Choroid plexus epithelial cell (primary cell): Measurements from ENCODE around the gene KRT72.

Experiments
- DNase-seq: peaks from one replicate; pipeline ENCODE4 v3.0.0-alpha.2; 2010; ENCODE audit warnings: low read depth
- H3K4me3 ChIP-seq: 2 replicates; pipeline ENCODE4 v1.5.1; 2011; ENCODE audit warnings: low read depth, mild to moderate bottlenecking, control low read depth, low read length, moderate library complexity
- TF ChIP-seq, protein P1 (sequence below): conservative IDR thresholded peaks from 2 replicates; pipeline ENCODE4 v1.5.1; 2011; ENCODE audit warnings: low read depth, mild to moderate bottlenecking, control low read depth, inconsistent platforms, low read length, moderate library complexity

KRT72 gene

DNA sequence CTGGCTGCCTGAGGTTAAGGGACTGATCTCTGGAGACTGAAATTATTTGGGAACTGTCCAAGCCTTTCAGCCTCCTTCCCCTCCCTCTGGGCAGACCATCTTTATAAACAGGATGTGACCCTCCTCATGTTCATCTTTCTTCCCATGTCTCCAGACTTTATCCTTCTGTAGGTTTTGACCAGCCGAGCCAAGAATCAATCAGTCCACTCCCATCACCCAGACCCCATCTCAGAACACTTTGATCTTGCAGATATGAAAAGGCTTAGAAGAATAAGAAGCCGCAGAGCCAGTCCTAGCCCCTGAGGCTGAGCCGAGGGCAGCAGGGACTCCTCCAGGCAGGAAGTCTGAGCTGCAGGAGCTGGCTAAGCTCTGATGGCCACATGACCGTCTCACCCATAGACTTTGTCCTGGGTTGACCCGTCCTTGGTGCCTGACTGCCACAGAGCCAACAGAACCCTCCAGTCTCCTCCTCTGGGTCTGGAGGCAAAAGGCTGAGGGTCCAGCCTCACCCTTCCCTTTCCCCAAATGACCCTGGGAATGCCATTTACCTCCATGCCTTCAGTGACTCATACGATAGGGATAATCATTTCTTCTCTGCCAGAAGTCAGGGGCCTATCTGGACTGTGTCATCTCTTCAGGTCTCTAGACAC, 49.9 kb downstream of the KRT72 start:
- no peak overlapping the region for H3K4me3 ChIP-seq
- DNase-seq, result peak; percentile 6
- TF ChIP-seq, protein P1, sequence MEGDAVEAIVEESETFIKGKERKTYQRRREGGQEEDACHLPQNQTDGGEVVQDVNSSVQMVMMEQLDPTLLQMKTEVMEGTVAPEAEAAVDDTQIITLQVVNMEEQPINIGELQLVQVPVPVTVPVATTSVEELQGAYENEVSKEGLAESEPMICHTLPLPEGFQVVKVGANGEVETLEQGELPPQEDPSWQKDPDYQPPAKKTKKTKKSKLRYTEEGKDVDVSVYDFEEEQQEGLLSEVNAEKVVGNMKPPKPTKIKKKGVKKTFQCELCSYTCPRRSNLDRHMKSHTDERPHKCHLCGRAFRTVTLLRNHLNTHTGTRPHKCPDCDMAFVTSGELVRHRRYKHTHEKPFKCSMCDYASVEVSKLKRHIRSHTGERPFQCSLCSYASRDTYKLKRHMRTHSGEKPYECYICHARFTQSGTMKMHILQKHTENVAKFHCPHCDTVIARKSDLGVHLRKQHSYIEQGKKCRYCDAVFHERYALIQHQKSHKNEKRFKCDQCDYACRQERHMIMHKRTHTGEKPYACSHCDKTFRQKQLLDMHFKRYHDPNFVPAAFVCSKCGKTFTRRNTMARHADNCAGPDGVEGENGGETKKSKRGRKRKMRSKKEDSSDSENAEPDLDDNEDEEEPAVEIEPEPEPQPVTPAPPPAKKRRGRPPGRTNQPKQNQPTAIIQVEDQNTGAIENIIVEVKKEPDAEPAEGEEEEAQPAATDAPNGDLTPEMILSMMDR, result no peak

DNA sequence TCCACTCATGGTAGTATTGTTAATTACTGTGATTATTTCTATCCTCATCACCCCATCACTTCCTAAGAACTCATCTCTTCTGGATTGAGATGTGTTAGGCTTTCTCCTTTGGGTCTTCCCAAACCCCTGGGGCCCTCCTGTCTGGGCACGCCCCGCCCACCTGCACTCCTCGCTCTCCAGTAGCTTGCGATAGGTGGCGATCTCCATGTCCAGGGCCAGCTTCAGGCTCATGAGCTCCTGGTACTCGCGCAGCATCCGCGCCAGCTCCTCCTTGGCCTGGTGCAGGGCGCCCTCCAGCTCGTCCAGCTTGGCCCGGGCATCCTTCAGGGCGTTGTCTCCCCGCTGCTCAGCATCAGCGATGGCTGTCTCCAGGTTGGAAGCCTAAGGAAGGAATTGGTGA, 55.1 kb downstream of the KRT72 start:
- H3K4me3 ChIP-seq, result no peak overlapping the region
- DNase-seq, result no peak
- TF ChIP-seq, protein P1, result no peak

DNA sequence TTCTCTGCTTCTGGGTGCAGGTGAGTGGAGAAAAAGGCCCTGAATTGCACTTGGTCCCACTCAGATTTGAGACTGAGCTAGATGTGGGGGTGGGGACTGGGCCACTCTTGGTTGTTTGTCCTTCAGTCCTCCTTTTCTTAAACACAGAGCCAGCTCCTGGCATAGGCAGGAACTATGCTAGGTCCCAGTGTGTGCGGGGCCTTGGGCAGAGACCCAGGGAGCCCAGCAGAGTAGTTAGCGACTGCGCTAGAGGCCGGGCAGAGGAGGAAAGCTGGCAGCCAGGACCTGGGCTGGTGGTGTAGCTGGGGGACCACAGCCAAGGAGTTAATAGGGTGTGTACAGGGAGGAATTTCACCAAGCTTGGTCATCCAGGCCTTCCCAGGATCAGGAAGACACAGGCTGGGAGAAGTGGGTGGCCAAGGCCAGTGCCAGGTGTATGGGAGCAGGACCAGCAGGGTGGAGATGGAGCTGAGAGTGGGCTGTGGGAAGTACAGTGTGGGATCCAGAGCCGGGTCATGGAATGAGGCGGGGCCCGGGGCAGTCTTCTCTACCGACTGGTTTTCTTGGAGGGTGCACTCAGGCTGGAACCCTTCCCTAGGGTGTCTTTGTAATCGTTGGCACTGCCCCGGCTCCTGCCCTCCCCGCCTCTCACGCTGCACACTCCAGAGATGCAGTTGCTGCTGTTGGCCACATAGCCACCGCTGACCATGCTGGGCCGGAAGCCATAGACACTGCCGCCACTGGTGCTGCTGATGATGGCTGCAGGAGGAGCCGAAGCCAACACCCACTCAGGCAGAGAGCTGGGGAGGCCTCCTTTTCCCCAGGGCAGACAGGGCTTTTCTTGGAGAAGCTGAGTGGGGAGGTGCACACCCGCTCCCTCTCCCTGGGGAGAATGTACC, 57.0 kb downstream of the KRT72 start:
- DNase-seq, result no peak
- no peak overlapping the region for H3K4me3 ChIP-seq
- TF ChIP-seq, protein P1, result no peak

DNA sequence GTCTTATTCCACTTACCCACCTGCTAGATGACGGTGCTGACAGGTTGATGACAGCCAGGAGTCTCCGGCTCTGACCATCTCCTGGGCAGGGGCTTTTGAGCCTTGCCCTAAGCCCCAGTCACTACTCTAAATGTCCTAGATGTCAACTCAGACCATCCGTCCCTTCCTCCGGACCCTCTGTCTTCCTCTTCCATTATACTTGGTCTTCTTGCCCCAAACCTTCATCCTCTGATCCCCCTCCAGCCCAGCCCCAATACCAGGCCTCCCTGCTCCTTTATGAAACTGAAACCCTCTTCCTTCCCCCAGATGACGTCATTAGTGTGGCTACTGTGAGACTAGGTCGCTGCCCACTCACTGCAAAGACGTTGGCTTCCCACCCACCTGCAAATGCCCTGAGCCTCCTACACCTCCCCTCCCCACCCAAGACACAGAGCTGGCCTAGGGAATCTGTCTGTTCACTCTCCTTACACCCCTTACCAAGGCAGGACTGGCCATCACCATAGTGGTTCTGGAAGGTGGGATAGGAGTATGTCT, 58.4 kb downstream of the KRT72 start:
- TF ChIP-seq, protein P1, result no peak
- H3K4me3 ChIP-seq, result no peak overlapping the region
- no peak for DNase-seq

DNA sequence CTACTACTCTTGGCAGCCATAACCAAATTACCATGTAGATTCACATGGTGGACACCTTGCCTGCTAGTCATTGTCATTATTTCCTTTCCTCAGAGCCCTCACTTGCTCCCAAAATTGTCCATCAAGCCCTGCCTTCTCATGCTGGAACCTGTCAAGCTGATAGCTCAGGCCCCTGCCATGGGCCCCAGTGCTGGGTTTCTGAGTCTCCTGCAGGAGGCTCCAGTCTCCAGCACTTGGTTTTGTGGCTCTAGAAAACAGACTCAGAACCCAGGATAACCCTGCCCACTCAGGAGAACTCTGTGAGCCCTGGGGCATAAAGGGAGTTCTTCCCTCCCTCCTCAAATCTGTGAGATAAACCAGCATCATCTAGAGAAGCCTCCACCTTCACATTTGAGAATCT, 59.1 kb downstream of the KRT72 start:
- no peak overlapping the region for H3K4me3 ChIP-seq
- no peak for DNase-seq
- TF ChIP-seq, protein P1, result no peak

DNA sequence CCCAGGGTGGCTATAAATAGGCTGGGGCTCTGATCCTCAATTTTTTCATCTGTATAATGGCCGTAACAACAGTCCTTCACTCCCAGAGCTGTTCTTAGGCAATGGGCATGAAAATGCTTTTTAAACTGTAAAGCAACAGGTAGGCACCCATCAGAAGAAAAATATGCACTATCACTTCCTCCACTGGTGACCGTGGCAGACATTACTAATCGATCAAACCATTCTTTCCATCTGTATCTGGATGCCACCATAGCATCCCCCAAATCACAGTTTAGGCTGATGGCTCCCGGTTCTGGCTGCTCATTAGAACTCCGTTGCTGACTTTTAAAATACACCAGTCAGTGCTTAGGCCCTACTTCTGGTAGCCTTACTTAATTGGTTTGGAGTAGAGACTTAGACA, 59.6 kb downstream of the KRT72 start:
- DNase-seq, result no peak
- no peak overlapping the region for H3K4me3 ChIP-seq
- TF ChIP-seq, protein P1, result no peak
